ENCODE data around the gene TNFRSF1A. TPM values are rescaled to one million over a fixed set of nuclear protein-coding genes. Genes with fewer than 3 reads are reported as not detected.

The TNFRSF1A gene
- total RNA-seq, 1 experiment from 2014 or later: 44.1 TPM

GRCh38 chr12:6355491-6356373 is 13.9 kb upstream of the TNFRSF1A start:
- peaks cover 50% of the 10 kb centered on the region for H3K36me3 Mint-ChIP-seq

GRCh38 chr12:6354495-6355393 is 12.9 kb upstream of the TNFRSF1A start:
- Mint-ChIP-seq H3K36me3 (peaks cover 42% of the 10 kb centered on the region), H3K4me3 (no peak overlapping the region), H3K9me3 (no peaks in the 10 kb centered on the region), H3K4me1 (peaks cover 25% of the 10 kb centered on the region), H3K27ac (peak overlapping the region; percentile 78), H3K27me3 (ENCODE audit: low read depth) (no peaks in the 10 kb centered on the region)
- CTCF ChIA-PET: interaction anchor here (0.6 to 5.6 kb wide), 29 partner anchors 9 to 268 kb away, joined by 3 to 68 read pairs (median 5); partner anchors contain the start of genes LTBR, MRPL51, SCNN1A and TNFRSF1A
- ATAC-seq: peak; percentile 32
- POLR2A ChIA-PET: interaction anchor here (1.0 to 2.2 kb wide), 4 partner anchors 13 to 116 kb away, joined by 7 to 14 read pairs (median 8); partner anchors contain the start of genes SCNN1A, TNFRSF1A and VAMP1
- no peak for DNase-seq (ENCODE audit: low spot score)
- TF ChIP-seq FOXP1 (CRISPR knock-in tag; IDR thresholded peaks at IDR 0.05; ENCODE audit: borderline replicate concordance) (0 out of 2 replicates have a peak, but pooled peaks have one; percentile 37), GTF2I (CRISPR knock-in tag; conservative IDR thresholded peaks at IDR 0.05) (0 out of 2 replicates have a peak, but pooled peaks have one; percentile 9), CREB1 (CRISPR knock-in tag; IDR thresholded peaks at IDR 0.05) (no peak)

More at GRCh38 chr12:6355491-6356373, 13.9 kb upstream of the TNFRSF1A start:
- CTCF ChIA-PET: interaction anchor here (0.6 to 5.6 kb wide), 30 partner anchors 9 to 269 kb away, joined by 3 to 68 read pairs (median 4); partner anchors contain the start of genes LTBR, MRPL51, SCNN1A and TNFRSF1A
- TF ChIP-seq TEAD4 (CRISPR knock-in tag; IDR thresholded peaks at IDR 0.05): no peak
- 0 out of 2 replicates have a peak, but pooled peaks have one; percentile 27 for TF ChIP-seq ZNF423 (CRISPR knock-in tag; IDR thresholded peaks at IDR 0.05)
- TF ChIP-seq, protein P1, sequence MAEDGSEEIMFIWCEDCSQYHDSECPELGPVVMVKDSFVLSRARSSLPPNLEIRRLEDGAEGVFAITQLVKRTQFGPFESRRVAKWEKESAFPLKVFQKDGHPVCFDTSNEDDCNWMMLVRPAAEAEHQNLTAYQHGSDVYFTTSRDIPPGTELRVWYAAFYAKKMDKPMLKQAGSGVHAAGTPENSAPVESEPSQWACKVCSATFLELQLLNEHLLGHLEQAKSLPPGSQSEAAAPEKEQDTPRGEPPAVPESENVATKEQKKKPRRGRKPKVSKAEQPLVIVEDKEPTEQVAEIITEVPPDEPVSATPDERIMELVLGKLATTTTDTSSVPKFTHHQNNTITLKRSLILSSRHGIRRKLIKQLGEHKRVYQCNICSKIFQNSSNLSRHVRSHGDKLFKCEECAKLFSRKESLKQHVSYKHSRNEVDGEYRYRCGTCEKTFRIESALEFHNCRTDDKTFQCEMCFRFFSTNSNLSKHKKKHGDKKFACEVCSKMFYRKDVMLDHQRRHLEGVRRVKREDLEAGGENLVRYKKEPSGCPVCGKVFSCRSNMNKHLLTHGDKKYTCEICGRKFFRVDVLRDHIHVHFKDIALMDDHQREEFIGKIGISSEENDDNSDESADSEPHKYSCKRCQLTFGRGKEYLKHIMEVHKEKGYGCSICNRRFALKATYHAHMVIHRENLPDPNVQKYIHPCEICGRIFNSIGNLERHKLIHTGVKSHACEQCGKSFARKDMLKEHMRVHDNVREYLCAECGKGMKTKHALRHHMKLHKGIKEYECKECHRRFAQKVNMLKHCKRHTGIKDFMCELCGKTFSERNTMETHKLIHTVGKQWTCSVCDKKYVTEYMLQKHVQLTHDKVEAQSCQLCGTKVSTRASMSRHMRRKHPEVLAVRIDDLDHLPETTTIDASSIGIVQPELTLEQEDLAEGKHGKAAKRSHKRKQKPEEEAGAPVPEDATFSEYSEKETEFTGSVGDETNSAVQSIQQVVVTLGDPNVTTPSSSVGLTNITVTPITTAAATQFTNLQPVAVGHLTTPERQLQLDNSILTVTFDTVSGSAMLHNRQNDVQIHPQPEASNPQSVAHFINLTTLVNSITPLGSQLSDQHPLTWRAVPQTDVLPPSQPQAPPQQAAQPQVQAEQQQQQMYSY (CRISPR knock-in tag; IDR thresholded peaks at IDR 0.05): peak; percentile 98
- TF ChIP-seq RELA (CRISPR knock-in tag; IDR thresholded peaks at IDR 0.05; ENCODE audit: borderline replicate concordance): no peak
- ATAC-seq (peak; percentile 96), DNase-seq (ENCODE audit: low spot score) (peak; percentile 73)
- Mint-ChIP-seq H3K27ac (peak overlapping the region; percentile 34; the same call in 1 of the 2 replicates), H3K27me3 (ENCODE audit: low read depth) (no peaks in the 10 kb centered on the region), H3K4me1 (peaks cover 25% of the 10 kb centered on the region), H3K9me3 (no peaks in the 10 kb centered on the region), H3K4me3 (no peak overlapping the region)
- POLR2A ChIA-PET: interaction anchor here (0.6 to 2.2 kb wide), 7 partner anchors 11 to 115 kb away, joined by 3 to 14 read pairs (median 7); partner anchors contain the start of genes SCNN1A, TNFRSF1A and VAMP1

GRCh38 chr12:6352193-6353173 is 10.6 kb upstream of the TNFRSF1A start:
- POLR2A ChIA-PET: interaction anchor here (0.5 kb wide), 1 partner anchor 86 kb away, joined by 3 read pairs; no protein-coding TSS in a partner anchor
- no peak for ATAC-seq
- H3K27ac Mint-ChIP-seq: peak overlapping the region; percentile 85; the same call in 1 of the 2 replicates
- TF ChIP-seq, protein P1 (CRISPR knock-in tag; IDR thresholded peaks at IDR 0.05): no peak
- TF ChIP-seq SMAD3 (CRISPR knock-in tag; IDR thresholded peaks at IDR 0.05; ENCODE audit: borderline replicate concordance): no peak
- TF ChIP-seq ZNF425 (CRISPR knock-in tag; conservative IDR thresholded peaks at IDR 0.05): no peak
- no peak for TF ChIP-seq GRHL2 (CRISPR knock-in tag; IDR thresholded peaks at IDR 0.05; ENCODE audit: insufficient replicate concordance, severe bottlenecking)
- TF ChIP-seq TCF7 (CRISPR knock-in tag; IDR thresholded peaks at IDR 0.05; ENCODE audit: low read depth): no peak
- TF ChIP-seq, protein P2, sequence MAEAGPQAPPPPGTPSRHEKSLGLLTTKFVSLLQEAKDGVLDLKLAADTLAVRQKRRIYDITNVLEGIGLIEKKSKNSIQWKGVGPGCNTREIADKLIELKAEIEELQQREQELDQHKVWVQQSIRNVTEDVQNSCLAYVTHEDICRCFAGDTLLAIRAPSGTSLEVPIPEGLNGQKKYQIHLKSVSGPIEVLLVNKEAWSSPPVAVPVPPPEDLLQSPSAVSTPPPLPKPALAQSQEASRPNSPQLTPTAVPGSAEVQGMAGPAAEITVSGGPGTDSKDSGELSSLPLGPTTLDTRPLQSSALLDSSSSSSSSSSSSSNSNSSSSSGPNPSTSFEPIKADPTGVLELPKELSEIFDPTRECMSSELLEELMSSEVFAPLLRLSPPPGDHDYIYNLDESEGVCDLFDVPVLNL (CRISPR knock-in tag; IDR thresholded peaks at IDR 0.05; ENCODE audit: borderline replicate concordance, low read depth): no peak

More at GRCh38 chr12:6352193-6353173, 10.6 kb upstream of the TNFRSF1A start:
- no peak for DNase-seq (ENCODE audit: low spot score)
- Mint-ChIP-seq H3K27me3 (ENCODE audit: low read depth) (no peaks in the 10 kb centered on the region), H3K4me1 (peaks cover 25% of the 10 kb centered on the region), H3K4me3 (no peak overlapping the region), H3K9me3 (no peaks in the 10 kb centered on the region), H3K36me3 (peaks cover 55% of the 10 kb centered on the region)
- CTCF ChIA-PET: interaction anchor here (0.6 to 1.5 kb wide), 2 partner anchors 12 to 26 kb away, joined by 3 to 4 read pairs; no protein-coding TSS in a partner anchor
